Smooth muscle cell (in vitro differentiated cells): ENCODE measurements around the gene DTNBP1. TPM values are rescaled to one million over a fixed set of nuclear protein-coding genes. Genes with fewer than 3 reads are reported as not detected.

Experiments
- DNase-seq: peaks from one replicate; lab custom pipeline; 2025; ENCODE audit not compliant: unreplicated experiment; lab: John Stamatoyannopoulos, UW
- H2AFZ ChIP-seq: fragments of 200-600 bp; sonication (generic); 2 replicates; pipeline ENCODE4 v1.6.0; 2016; ENCODE audit warnings: antibody characterized with exemption, low read depth, mild to moderate bottlenecking
- H3F3A ChIP-seq: fragments of 200-600 bp; sonication (generic); 2 replicates; pipeline ENCODE4 v1.6.0; 2017; ENCODE audit warnings: antibody characterized with exemption, low read depth
- H3K27ac ChIP-seq: fragments of 200-600 bp; sonication (generic); 2 replicates; pipeline ENCODE4 v1.5.1; 2016; ENCODE audit warnings: low read depth, mild to moderate bottlenecking
- H3K27me3 ChIP-seq: fragments of 200-600 bp; sonication (generic); 2 replicates; pipeline ENCODE4 v1.6.1; 2016; ENCODE audit warnings: low read depth, mild to moderate bottlenecking
- H3K36me3 ChIP-seq: fragments of 200-600 bp; sonication (generic); 2 replicates; pipeline ENCODE4 v1.5.1; 2016; ENCODE audit warnings: low read depth
- H3K4me1 ChIP-seq: fragments of 200-600 bp; sonication (generic); 2 replicates; pipeline ENCODE4 v1.5.1; 2016; ENCODE audit warnings: low read depth
- H3K4me2 ChIP-seq: fragments of 200-600 bp; sonication (generic); 2 replicates; pipeline ENCODE4 v1.6.0; 2016; ENCODE audit warnings: mild to moderate bottlenecking
- H3K4me3 ChIP-seq: fragments of 200-600 bp; sonication (generic); 2 replicates; pipeline ENCODE4 v1.5.1; 2016; ENCODE audit warnings: mild to moderate bottlenecking
- H3K79me2 ChIP-seq: fragments of 200-600 bp; sonication (generic); 2 replicates; pipeline ENCODE4 v1.6.0; 2016; ENCODE audit warnings: low read depth, mild to moderate bottlenecking
- H3K9ac ChIP-seq: fragments of 200-600 bp; sonication (generic); 2 replicates; pipeline ENCODE4 v1.6.0; 2016; ENCODE audit warnings: low read depth
- H3K9me3 ChIP-seq: fragments of 200-600 bp; sonication (generic); replicated peaks from 2 replicates; pipeline ENCODE4 v1.5.1; 2016; ENCODE audit warnings: low read depth
- H4K20me1 ChIP-seq: fragments of 200-600 bp; sonication (generic); 2 replicates; pipeline ENCODE4 v1.6.0; 2016; ENCODE audit warnings: low read depth
- CTCF ChIP-seq: fragments of 200-600 bp; sonication (generic); IDR thresholded peaks from 2 replicates; pipeline ENCODE4 v1.5.1; 2017; ENCODE audit warnings: borderline replicate concordance, mild to moderate bottlenecking, antibody characterized with exemption; ENCODE audit not compliant: insufficient read depth, poor library complexity, severe bottlenecking
- WGBS: methylation state at CpG from one replicate; pipeline ENCODE4 v1.1.7; 2016; ENCODE audit warnings: low lambda C conversion rate; 5-methylcytosine and 5-hydroxymethylcytosine counted together
- polyA plus RNA-seq: library from polyadenylated mRNA; unstranded; fragments of >200 nt; fragmentation: Nextera tagmentation; extraction: Ambion mirVana; gene quantifications from 2 replicates; pipeline ENCODE4 v1.2.1, GENCODE V29; 2016
- total RNA-seq: library from RNA; depleted of rRNA; stranded (reverse); fragments of >200 nt; gene quantifications from 2 replicates; pipeline ENCODE4 v1.2.3, GENCODE V29; 2014

Gene DTNBP1
- total and polyA plus RNA-seq, 2 experiments from 2014 or later, result 11.9 to 24.2 TPM

DNA sequence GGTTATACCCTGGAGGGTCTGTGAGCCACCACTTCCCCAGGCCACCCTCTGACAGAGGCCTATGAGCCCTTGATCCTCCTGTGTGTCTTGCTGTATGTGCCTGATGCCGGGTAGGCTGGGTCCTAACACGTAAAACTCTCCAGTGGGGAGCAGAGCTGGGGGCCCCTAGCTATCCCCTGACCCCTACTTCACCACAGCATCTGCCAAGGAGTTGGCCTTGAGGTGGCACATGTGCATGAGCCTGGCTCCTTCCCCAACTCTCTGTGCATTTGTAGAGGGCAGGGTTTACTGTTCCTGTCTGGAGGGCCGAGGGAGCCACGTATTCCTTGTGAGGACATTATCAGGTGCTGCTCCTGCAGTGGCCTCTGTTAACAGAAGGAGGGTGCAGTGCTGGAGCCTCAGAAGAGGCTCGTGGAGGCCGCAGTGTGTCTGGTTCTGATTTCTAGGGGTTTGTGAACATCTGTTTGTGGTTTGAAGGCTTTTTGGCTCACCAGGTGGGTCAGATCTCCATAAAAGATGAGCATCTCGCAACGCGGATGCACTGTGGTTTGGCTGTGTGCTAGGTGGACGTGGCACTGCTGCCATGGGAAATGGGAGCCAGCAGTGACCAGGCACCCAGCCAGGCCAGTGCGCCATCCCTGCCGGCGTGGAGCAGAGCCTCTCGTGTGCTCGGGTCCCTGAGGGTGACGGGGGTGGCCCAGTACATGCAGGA lies 152.1 kb downstream of the DTNBP1 start:
- H3F3A ChIP-seq, result no peaks in the 10 kb centered on the region
- no peaks in the 10 kb centered on the region for H3K79me2 ChIP-seq
- WGBS, result 87% methylated on average over 16 of the region's 16 CpGs
- no peaks in the 10 kb centered on the region for H3K9me3 ChIP-seq
- H3K4me2 ChIP-seq, result no peak overlapping the region
- no peak for TF ChIP-seq CTCF
- no peak overlapping the region for H3K27ac ChIP-seq
- H3K4me3 ChIP-seq, result no peak overlapping the region
- no peaks in the 10 kb centered on the region for H3K4me1 ChIP-seq
- no peak overlapping the region for H2AFZ ChIP-seq
- no peak overlapping the region for H3K9ac ChIP-seq
- DNase-seq, result no peak
- no peaks in the 10 kb centered on the region for H3K27me3 ChIP-seq
- H3K36me3 ChIP-seq, result no peaks in the 10 kb centered on the region
- peaks cover 45% of the 10 kb centered on the region for H4K20me1 ChIP-seq

- Histone ChIP-seq H3K36me3 (no peaks in the 10 kb centered on the region), H3K9ac (no peak overlapping the region), H3K4me1 (no peaks in the 10 kb centered on the region), H4K20me1 (peaks cover 51% of the 10 kb centered on the region), H3K4me2 (no peak overlapping the region), H3F3A (no peaks in the 10 kb centered on the region), H3K27me3 (no peaks in the 10 kb centered on the region), H3K27ac (no peak overlapping the region), H3K79me2 (no peaks in the 10 kb centered on the region), H2AFZ (no peak overlapping the region), H3K4me3 (no peak overlapping the region), H3K9me3 (no peaks in the 10 kb centered on the region)
- no peak for DNase-seq
- no peak for TF ChIP-seq CTCF
- WGBS, result 98% methylated on average over 6 of the region's 6 CpGs
Measured at GRCh38 chr6:15510121-15510520, 152.7 kb downstream of the DTNBP1 start.

GRCh38 chr6:15509335-15509933 lies 153.4 kb downstream of the DTNBP1 start:
- no peak overlapping the region for H3K4me2 ChIP-seq
- H3F3A ChIP-seq, result no peaks in the 10 kb centered on the region
- H3K27ac ChIP-seq, result no peak overlapping the region
- peaks cover 55% of the 10 kb centered on the region for H4K20me1 ChIP-seq
- H3K79me2 ChIP-seq, result no peaks in the 10 kb centered on the region
- H3K4me1 ChIP-seq, result no peaks in the 10 kb centered on the region
- TF ChIP-seq CTCF, result no peak
- no peaks in the 10 kb centered on the region for H3K9me3 ChIP-seq
- no peak for DNase-seq
- no peak overlapping the region for H3K9ac ChIP-seq
- H3K36me3 ChIP-seq, result no peaks in the 10 kb centered on the region
- WGBS, result 71% methylated on average over 13 of the region's 13 CpGs
- H3K4me3 ChIP-seq, result no peak overlapping the region
- no peak overlapping the region for H2AFZ ChIP-seq
- H3K27me3 ChIP-seq, result no peaks in the 10 kb centered on the region
